OCI-M2 (cell line): ENCODE results near the gene BANP.
"Not testable (repeated sequence)": the region's sequence is repeated elsewhere in the genome, so short reads cannot be mapped to it uniquely, and the experiment has no call there.

ENCODE experiments used
- DNase-seq: peaks from one replicate; lab custom pipeline; 2025; ENCODE audit not compliant: unreplicated experiment; lab: John Stamatoyannopoulos, UW

BANP gene

GRCh38 chr16:88063211-88063773 lies 112.1 kb downstream of the BANP start:
- DNase-seq: no peak

DNA sequence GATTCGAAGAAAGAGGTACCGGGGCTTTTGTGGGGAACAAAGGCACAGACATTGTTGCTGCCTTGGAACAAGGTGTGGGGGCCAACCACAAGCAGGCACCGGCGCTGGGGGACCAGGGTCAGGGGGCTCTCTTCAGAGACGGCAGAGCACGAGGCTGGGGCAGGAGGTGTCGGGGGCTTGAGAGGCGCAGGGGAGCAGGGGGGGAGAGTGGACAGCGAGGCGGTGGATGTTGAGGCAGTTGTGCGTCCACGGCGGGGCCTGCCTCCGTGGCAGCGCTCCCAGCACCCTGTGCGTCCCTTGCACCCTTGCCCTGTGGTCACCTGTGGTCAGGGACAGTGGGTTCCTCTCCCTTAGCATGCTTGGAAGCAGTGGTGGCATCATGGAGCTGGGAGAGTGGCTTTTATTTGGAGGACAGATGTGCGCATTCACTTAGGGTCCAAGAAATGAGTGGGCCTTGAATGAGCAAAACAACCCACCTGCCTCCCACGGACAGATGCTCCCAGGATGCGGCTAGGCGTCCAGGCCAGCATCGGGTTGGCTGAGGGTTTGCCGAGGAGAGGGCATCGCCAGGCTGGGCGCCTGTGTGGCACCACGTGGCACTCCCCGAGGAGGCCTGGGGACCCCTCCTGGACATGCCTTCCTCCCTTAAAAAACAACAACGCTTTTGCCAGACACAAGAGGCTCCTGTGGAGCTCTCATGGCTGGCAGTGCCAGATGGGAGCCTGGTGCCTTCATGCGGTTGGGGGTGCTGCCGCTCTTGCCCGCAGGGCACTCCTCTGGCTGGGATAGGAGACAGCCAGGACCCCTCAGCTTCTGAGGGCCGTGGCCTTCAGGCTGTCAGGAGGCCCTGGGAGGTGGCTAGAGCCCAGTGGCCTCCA lies 113.0 kb downstream of the BANP start:
- no peak for DNase-seq

GRCh38 chr16:88064889-88065746 lies 113.9 kb downstream of the BANP start:
- no peak for DNase-seq

DNA sequence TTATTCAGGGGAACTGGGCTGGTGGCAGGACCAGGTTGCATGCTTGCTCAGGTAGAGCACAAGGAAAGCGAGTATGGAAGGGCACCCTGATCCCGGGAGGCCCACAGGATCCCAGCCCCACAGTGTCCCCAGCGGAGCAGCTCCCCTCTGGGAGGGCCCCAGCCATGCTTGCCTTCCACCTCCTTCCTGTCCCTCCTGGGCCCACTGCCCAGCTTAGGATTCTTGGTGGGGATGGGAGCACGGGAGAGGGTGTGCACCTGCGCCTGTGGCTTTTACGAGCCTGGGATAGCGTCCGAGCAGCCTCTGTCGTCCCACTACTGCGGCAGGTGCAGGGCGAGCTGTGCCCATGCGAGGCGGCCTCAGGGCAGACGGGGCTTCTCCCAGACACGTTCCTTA lies 114.5 kb downstream of the BANP start:
- no peak for DNase-seq

DNA sequence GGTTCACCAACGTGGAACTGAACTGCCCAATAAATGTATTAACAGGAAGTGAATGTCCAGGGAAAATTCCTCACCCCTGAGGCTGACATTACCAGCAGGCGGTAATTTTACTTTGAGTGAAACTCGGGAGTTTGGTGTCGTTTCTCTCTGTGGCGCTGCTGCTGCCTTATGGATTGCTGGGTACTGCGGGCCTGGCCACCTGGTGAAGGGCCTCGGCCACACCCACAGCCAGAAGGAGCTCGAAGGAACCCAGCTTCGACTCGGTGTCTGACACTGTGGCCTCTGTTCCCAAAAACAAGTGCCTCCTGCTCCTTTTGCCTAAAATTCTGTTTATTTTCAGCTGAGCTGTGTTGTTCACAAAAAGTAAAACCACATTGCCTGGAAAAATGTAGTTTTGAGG lies 115.0 kb downstream of the BANP start:
- no peak for DNase-seq

DNA sequence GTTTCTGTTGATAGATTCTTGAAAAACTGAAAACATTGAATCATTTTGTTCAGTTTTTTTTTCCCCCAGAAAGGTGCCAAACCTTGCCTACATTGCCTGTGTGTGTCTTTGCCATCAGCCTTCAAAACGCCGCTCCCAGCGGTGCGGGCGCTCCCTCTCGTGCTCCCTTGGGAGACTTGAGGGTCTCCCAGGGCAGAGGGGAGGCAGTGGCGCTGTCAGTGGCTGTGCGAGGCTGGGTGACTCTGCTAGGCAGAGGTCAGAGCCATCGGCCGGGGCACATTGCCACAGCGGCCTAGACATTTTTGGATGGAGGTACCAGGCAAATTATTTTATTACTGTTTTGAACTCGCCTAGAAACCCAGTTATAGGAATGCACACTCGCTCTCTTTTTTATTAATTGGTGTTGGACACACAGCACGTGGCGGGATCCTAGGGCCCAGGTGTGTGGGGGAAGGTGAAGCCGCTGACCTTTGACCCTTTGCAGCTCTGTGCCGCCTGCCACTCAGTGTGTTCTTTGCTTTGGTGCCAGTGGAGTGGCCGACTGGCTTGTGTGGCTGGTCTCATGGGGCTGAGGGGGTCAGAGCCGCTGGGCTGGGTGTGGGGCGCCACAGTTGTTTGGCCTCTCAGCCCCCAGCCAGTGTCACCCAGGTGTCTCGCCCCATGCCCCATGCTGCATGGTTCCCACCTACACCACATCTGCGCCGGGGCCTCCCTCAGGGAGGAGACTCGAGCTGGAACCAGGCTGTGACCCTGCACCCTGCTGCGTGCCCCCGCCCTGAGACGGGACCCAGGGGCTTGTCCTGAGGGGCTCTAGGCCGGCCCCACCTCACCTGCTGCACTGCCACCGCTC lies 115.7 kb downstream of the BANP start:
- DNase-seq: no peak

- no peak for DNase-seq
Measured at GRCh38 chr16:88067530-88068411, 116.5 kb downstream of the BANP start.

DNA sequence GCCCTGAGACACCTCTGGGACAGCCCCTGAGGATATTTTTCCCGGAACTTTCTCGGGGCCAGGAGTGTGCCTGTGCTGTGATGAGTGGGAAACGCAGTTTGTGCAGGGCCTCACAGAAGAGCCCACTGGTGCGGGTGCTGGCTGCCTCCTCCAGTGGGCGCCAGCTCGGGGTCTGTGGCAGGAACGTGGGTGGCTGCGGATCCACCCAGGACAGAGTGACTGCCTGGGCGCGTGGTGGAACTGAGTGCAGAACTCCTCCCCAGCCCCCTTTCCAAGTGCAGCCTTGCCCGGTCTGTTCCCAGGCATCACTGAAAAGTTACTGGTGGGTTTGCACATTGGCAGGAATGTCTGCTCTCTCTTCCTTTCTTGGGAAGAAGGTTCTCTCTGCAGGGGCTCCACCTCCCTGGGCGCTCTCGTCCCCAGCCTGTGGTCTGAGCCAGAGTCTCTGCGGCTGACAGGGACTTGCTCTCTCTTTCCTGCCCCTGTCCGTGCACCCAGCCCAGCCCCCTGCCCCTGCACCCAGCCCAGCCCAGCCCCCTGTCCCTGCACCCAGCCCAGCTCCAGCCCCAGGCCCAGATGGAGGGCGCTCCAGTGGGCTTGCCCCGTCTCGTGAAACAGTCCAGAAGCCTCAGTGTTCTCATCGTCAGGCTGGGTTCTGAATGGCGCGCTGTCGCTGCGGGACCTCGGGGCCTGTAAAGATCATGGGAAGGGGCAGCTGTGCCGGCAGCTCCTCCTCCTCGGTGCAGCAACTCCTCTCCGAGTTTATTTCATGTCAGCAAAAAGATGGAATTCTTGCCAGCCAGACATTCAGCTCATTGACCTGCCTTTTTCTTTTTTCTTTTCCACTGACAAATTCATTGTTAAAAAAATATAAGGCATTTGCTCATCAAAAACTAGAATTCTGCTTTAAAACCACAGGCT lies 117.5 kb downstream of the BANP start:
- DNase-seq: no peak

GRCh38 chr16:88069397-88070168 lies 118.3 kb downstream of the BANP start:
- no peak for DNase-seq

DNA sequence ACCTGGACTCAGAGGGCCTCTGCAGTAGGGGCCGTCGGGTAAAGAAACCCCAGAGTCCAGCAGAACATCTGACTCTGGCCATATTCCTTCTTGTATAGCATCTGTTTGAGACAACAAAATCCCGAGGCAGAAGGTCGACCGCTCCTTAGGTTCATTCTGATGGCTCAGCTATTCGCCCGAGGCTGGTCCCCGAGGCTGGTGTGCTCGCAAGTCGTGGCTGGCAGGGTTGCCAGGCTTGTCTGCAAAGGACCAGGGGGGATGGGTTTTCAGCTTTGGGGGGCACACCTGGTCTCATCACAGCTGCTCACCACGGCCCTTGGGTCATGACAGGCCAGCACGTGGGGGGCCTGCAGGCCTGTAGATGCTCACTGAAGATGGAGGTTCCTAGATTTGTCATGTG lies 119.1 kb downstream of the BANP start:
- no peak for DNase-seq

DNA sequence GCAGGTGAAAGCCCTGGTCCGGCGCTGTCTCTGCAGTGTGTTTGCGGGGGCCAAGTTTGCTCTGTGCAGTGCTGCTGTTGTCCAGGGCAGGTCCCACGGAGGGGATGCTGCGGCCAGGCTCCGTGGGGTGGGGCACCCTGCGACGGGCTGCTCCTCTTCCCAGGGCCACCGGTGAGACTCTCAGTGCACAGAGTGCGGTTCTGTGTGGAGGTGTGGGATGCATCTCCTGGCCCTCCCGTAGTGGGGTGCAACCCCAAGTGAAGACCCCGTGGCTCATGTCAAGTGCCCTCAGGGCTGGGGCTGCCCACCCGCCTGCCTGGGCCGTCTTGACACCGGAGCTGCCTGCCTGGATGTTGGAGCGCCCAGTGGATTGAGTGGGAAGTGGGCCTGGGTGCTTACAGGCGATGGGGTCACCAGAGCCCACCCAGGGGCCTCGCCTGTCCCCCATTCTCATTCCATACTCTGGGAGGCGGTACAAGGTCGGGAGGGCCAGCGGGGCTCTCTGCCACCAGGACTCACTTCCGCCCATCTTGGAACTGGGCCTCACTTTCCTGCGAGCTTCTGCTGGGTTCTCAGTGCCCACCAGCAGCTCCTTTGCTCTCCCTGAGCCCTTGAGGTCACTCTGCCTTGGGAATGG lies 119.9 kb downstream of the BANP start:
- DNase-seq: no peak

DNA sequence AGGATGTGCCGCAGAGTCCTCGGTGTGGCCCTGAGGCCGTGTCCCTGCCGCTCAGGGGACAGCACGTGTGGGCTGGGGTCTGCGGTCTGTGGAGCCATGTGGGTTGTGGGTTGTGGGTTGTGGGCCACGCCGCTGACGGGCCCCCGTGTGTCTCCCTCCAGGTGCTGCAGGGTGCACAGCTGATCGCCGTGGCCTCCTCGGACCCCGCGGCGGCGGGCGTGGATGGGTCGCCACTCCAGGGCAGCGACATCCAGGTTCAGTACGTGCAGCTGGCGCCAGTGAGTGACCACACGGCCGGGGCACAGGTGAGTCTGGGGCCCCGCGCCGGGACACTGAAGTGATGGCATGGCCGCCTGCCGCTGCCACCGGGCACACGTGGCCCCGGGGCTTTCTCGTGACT lies 120.7 kb downstream of the BANP start:
- DNase-seq: no peak

- no peak for DNase-seq
Measured at GRCh38 chr16:88072571-88073001, 121.4 kb downstream of the BANP start.

GRCh38 chr16:88073201-88073721 lies 122.0 kb downstream of the BANP start:
- DNase-seq: no peak

DNA sequence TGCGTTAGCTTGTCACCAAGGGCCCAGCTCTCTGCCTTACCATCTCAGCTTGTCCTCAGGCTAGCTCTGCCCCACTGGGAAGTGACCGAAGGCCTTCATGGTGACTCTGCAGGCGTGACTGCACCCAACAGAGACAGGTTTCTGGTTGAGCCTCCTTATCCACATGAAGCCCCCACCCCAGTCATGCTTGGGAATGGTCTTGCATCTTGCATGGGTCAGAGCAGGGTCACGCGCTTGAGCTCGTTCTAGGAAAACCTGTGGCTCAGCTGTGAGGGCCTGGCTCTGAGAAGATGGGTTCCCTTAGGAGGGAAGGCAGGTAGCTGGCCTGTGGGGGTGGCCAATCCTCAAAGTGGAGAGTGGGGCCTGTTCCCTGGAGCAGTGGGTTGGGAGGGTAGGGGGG lies 122.8 kb downstream of the BANP start:
- no peak for DNase-seq

GRCh38 chr16:88076211-88076931 lies 125.1 kb downstream of the BANP start:
- no peak for DNase-seq

DNA sequence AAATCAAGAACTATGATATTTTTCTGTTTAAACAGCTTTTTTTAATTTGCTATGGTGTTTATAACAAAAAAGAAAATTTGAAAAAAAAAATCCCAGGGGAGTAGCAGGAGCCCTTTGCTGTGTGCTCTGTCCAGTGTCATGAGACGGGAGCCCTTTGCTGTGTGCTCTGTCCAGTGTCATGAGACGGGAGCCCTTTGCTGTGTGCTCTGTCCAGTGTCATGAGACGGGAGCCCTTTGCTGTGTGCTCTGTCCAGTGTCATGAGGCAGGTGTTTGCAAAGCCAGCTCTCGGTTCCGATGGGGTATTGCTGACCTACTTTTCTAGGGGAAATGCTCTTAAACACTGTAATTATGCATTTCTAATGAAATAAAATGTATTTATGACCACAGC lies 125.7 kb downstream of the BANP start:
- DNase-seq: not testable (repeated sequence)
